Endothelial cell of umbilical vein (primary cell): ENCODE data around the gene MT1HL1. TPM values are rescaled to one million over a fixed set of nuclear protein-coding genes. Genes with fewer than 3 reads are reported as not detected.

Source experiments
- BruUV-seq: library from RNA; stranded (reverse); fragments of 400-500 nt; replicated peaks from 2 replicates; lab custom pipeline; 2021; lab: Mats Ljungman, UMichigan
- CTCF ChIA-PET: fragments of 300-600, 350-600 bp; sonication (Branson Sonifier 250); formaldehyde crosslinking; loops from one replicate; lab custom pipeline; 2021; ENCODE audit warnings: antibody characterized with exemption, inconsistent platforms; lab: Charles Lee
- POLR2A ChIA-PET: fragments of 300-600, 350-600 bp; sonication (Branson Sonifier 250); formaldehyde crosslinking; loops from one replicate; lab custom pipeline; 2021; ENCODE audit warnings: antibody characterized with exemption, inconsistent platforms; lab: Charles Lee
- DNase-seq: peaks from one replicate; pipeline ENCODE4 v3.0.0-alpha.2; 2011; ENCODE audit warnings: low read depth, low spot score
- FAIRE-seq: peaks from 2 replicates; lab custom pipeline; 2011; peaks lifted over from hg19 to GRCh38; lab: Jason Lieb, UNC
- H2AFZ ChIP-seq: 2 replicates; pipeline ENCODE4 v1.6.0; 2012; ENCODE audit warnings: low read depth, low read length, control low read depth, inconsistent platforms
- H3K27ac ChIP-seq: 2 replicates; pipeline ENCODE4 v1.5.1; 2011; ENCODE audit warnings: low read depth, mild to moderate bottlenecking, control low read depth, low read length, moderate library complexity; ENCODE audit not compliant: insufficient read depth
- H3K27me3 ChIP-seq, 2 experiments: 2 replicates each; pipeline versions ENCODE4 v1.6.0 to v1.6.1; 2011; ENCODE audit warnings: low read length in 2 of 2, mixed read lengths in 1 of 2; ENCODE audit not compliant: control insufficient read depth in 2 of 2, insufficient read depth in 2 of 2
- H3K36me3 ChIP-seq, 2 experiments: 2 replicates in 1 of 2; 3 replicates in 1 of 2; pipeline ENCODE4 v1.5.1; 2011; ENCODE audit warnings: low read length in 2 of 2, mild to moderate bottlenecking in 1 of 2, moderate library complexity in 1 of 2; ENCODE audit not compliant: control insufficient read depth in 2 of 2, insufficient read depth in 2 of 2; ENCODE audit errors: extremely low read depth in 1 of 2
- H3K4me1 ChIP-seq: 3 replicates; pipeline ENCODE4 v1.5.1; 2011; ENCODE audit warnings: mild to moderate bottlenecking, low read length; ENCODE audit not compliant: control insufficient read depth, insufficient read depth; ENCODE audit errors: extremely low read depth
- H3K4me2 ChIP-seq: 2 replicates; pipeline ENCODE4 v1.6.1; 2011; ENCODE audit warnings: low read length, control low read depth, mixed read lengths; ENCODE audit not compliant: insufficient read depth
- H3K4me3 ChIP-seq, 3 experiments: fragments of 200-600 bp in 1 of 3; sonication (generic), shearing (Covaris generic) in 1 of 3; replicated peaks in 1 of 3; 2 replicates each; pipeline ENCODE4 v1.5.1; 2011 to 2016; ENCODE audit warnings: control low read depth in 3 of 3, low read length in 3 of 3, mild to moderate bottlenecking in 2 of 3, inconsistent platforms in 1 of 3, low read depth in 1 of 3, moderate library complexity in 1 of 3; ENCODE audit not compliant: insufficient read depth in 1 of 3
- H3K79me2 ChIP-seq: 2 replicates; pipeline ENCODE4 v1.6.0; 2012; ENCODE audit warnings: low read length, inconsistent platforms; ENCODE audit not compliant: control insufficient read depth, insufficient read depth
- H3K9ac ChIP-seq: replicated peaks from 2 replicates; pipeline ENCODE3; 2011; ENCODE audit warnings: low read length, control low read depth; ENCODE audit not compliant: insufficient read depth; ENCODE audit errors: extremely low read depth
- H3K9me1 ChIP-seq: replicated peaks from 3 replicates; pipeline ENCODE4 v1.6.0; 2011; ENCODE audit warnings: mild to moderate bottlenecking, low read length; ENCODE audit not compliant: control insufficient read depth, insufficient read depth; ENCODE audit errors: extremely low read depth
- H3K9me3 ChIP-seq: replicated peaks from 2 replicates; pipeline ENCODE4 v1.5.1; 2012; ENCODE audit warnings: low read length, inconsistent platforms; ENCODE audit not compliant: control insufficient read depth, insufficient read depth
- H4K20me1 ChIP-seq: replicated peaks from 2 replicates; pipeline ENCODE3; 2011; ENCODE audit warnings: mild to moderate bottlenecking, low read length; ENCODE audit not compliant: control insufficient read depth, insufficient read depth; ENCODE audit errors: extremely low read depth
- CTCF ChIP-seq, 2 donors: IDR thresholded peaks; 1 replicate in 1 of 2; 2 replicates in 1 of 2; pipeline ENCODE4 v1.5.1; 2011; ENCODE audit warnings: low read length in 2 of 2, mild to moderate bottlenecking in 2 of 2, moderate library complexity in 2 of 2, control low read depth in 1 of 2, inconsistent platforms in 1 of 2, low read depth in 1 of 2; ENCODE audit not compliant: insufficient read depth in 1 of 2; ENCODE audit errors: extremely low read depth in 1 of 2
- EZH2 ChIP-seq: IDR thresholded peaks from 2 replicates; pipeline ENCODE4 v1.6.1; 2012; ENCODE audit warnings: borderline replicate concordance, low read depth, mild to moderate bottlenecking, moderate library complexity, low read length, inconsistent platforms; ENCODE audit not compliant: severe bottlenecking
- FOS ChIP-seq: IDR thresholded peaks from 2 replicates; pipeline ENCODE4 v1.6.1; 2011; ENCODE audit warnings: mild to moderate bottlenecking, low read length, moderate library complexity, borderline replicate concordance; ENCODE audit not compliant: insufficient read depth
- GATA2 ChIP-seq: IDR thresholded peaks from 2 replicates; pipeline ENCODE4 v1.7.0; 2011; ENCODE audit warnings: low read depth, mild to moderate bottlenecking, moderate library complexity, mixed read lengths, low read length; ENCODE audit not compliant: insufficient read length, insufficient read depth
- JUN ChIP-seq: IDR thresholded peaks from 2 replicates; pipeline ENCODE4 v1.6.1; 2011; ENCODE audit warnings: borderline replicate concordance, low read depth; ENCODE audit not compliant: insufficient read length, insufficient read depth
- MAX ChIP-seq: IDR thresholded peaks from 2 replicates; pipeline ENCODE4 v1.6.1; 2011; ENCODE audit not compliant: insufficient read depth, insufficient read length
- MYC ChIP-seq: IDR thresholded peaks from one replicate; pipeline ENCODE4 v1.6.1; 2011; ENCODE audit warnings: mild to moderate bottlenecking, low read depth, low read length
- POLR2A ChIP-seq: IDR thresholded peaks from 2 replicates; pipeline ENCODE4 v1.6.1; 2012; ENCODE audit warnings: low read depth, mild to moderate bottlenecking, control low read depth, low read length
- POLR2AphosphoS5 ChIP-seq: IDR thresholded peaks from 2 replicates; pipeline ENCODE4 v1.6.1; 2012; ENCODE audit warnings: low read depth, mild to moderate bottlenecking, control low read depth, low read length, moderate library complexity; ENCODE audit not compliant: insufficient read depth
- dilution Hi-C: fragments of 300-500 bp; cut with MboI; formaldehyde crosslinking; loops from one replicate; pipeline ENCODE4 v1.15.0; 2019; ENCODE audit warnings: low sequenced_read_pairs; ENCODE audit not compliant: extremely low pct_ligation_motif_present
- intact Hi-C: fragments of 100-400 bp; cut with micrococcal nuclease; formaldehyde crosslinking; loops from one replicate; pipeline ENCODE4 v1.10.0; 2022
- polyA plus RNA-seq, 4 experiments: library from polyadenylated mRNA; depleted of rRNA in 3 of 4; stranded (reverse) in 3 of 4; unstranded in 1 of 4; fragments of >200 nt; gene quantifications; 2 replicates each; pipeline versions ENCODE4 v1.2.1 to v1.2.3, GENCODE V29; 2011 to 2012; ENCODE audit warnings: missing spikeins in 1 of 4
- total RNA-seq: library from RNA; stranded (reverse); gene quantifications from 2 replicates; pipeline ENCODE4 v1.2.3, GENCODE V29; 2021

Gene MT1HL1
- total and polyA plus RNA-seq, 2 donors (not counting 3 experiments of a cell fraction or from before 2014, with no cell fraction given) = not detected

DNA sequence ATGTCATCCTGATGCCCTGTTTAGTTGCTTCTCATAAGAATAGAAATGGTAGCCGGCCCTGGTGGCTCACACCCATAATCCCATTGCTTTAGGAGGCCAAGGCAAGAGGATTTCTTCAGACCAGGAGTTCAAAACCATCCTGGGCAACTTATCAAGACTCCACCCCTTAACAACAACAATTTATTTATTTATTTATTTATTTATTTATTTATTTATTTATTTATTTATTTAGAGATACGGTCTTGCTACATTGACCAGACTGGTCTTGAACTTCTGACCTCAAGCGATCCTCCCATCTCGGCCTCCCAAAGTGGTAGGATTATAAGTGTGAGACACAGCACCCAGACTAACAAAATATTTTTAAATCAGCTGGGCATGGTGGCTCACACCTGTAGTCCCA is 4.0 kb downstream of the MT1HL1 start:
- dilution Hi-C loops = no loop called here
- H2AFZ ChIP-seq = no peak overlapping the region
- intact Hi-C loops = no loop called here
- ChIA-PET POLR2A (no interaction called here), CTCF (no interaction called here)
- no peaks in the 10 kb centered on the region for H4K20me1 ChIP-seq
- DNase-seq (no peak), FAIRE-seq (no peak)
- no TSS peak for BruUV-seq
- no peak overlapping the region for H3K9ac ChIP-seq
- H3K9me1 ChIP-seq = no peaks in the 10 kb centered on the region
- no peak overlapping the region for H3K4me3 ChIP-seq
- H3K27ac ChIP-seq = no peak overlapping the region
- no peaks in the 10 kb centered on the region for H3K4me1 ChIP-seq
- no peaks in the 10 kb centered on the region for H3K79me2 ChIP-seq
- H3K36me3 ChIP-seq = no peaks in the 10 kb centered on the region
- H3K27me3 ChIP-seq = no peaks in the 10 kb centered on the region
- H3K4me2 ChIP-seq = no peak overlapping the region
- TF ChIP-seq GATA2 = no peak
- TF ChIP-seq JUN = no peak
- no peak for TF ChIP-seq POLR2AphosphoS5
- no peak for TF ChIP-seq EZH2
- no peak for TF ChIP-seq FOS
- TF ChIP-seq POLR2A = no peak
- TF ChIP-seq CTCF (IDR thresholded peaks at IDR 0.05; ENCODE audit: extremely low read depth in 1 of 2, insufficient read depth in 1 of 2, low read depth in 1 of 2, low read length in 2 of 2) = no peak
- no peak for TF ChIP-seq MAX
- TF ChIP-seq MYC = no peak
- H3K9me3 ChIP-seq = peaks cover 4% of the 10 kb centered on the region
